Nucleus accumbens (tissue), 56 donors: ENCODE results near the gene GPR34.
"Not testable (repeated sequence)": the region's sequence is repeated elsewhere in the genome, so short reads cannot be mapped to it uniquely, and the experiment has no call there.

Experiments used
- DNase-seq, 56 donors: peaks; one replicate each; lab custom pipeline; 2025; lab: John Stamatoyannopoulos, UW

GPR34 gene

GRCh38 chrX:41688835-41689234 is at the start of gene GPR34:
Gene GPR34 (plus strand): TSS chrX:41688973. CDS start chrX:41695634, 6,661 bp downstream.
- peak in 3 of 56 donors; percentile 0 to 21 (median 0) for DNase-seq

- DNase-seq: not testable (repeated sequence)
These were observed 42.6 kb upstream of the GPR34 start for GRCh38 chrX:41646201-41646600.

- DNase-seq: no peak
These were observed 35.6 kb upstream of the GPR34 start for GRCh38 chrX:41653125-41653524.

- no peak for DNase-seq
These were observed 33.7 kb upstream of the GPR34 start for GRCh38 chrX:41655101-41655500.

GRCh38 chrX:41655631-41656030 is 33.1 kb upstream of the GPR34 start:
- no peak for DNase-seq

GRCh38 chrX:41661366-41662095 is 27.2 kb upstream of the GPR34 start:
- no peak for DNase-seq

GRCh38 chrX:41664375-41664901 is 24.3 kb upstream of the GPR34 start:
- DNase-seq: no peak

- DNase-seq: no peak
These were observed 23.9 kb upstream of the GPR34 start for GRCh38 chrX:41664908-41665307.

GRCh38 chrX:41665686-41666085 is 23.1 kb upstream of the GPR34 start:
- no peak for DNase-seq

- no peak for DNase-seq
These were observed 22.5 kb upstream of the GPR34 start for GRCh38 chrX:41666251-41666650.

GRCh38 chrX:41667631-41668030 is 21.1 kb upstream of the GPR34 start:
- no peak for DNase-seq

GRCh38 chrX:41670112-41670511 is 18.7 kb upstream of the GPR34 start:
- DNase-seq: no peak

- no peak for DNase-seq
These were observed 17.7 kb upstream of the GPR34 start for GRCh38 chrX:41671082-41671481.

GRCh38 chrX:41672643-41673042 is 16.1 kb upstream of the GPR34 start:
- DNase-seq: no peak

GRCh38 chrX:41676361-41676760 is 12.4 kb upstream of the GPR34 start:
- not testable (repeated sequence) for DNase-seq

- no peak for DNase-seq
These were observed 11.4 kb upstream of the GPR34 start for GRCh38 chrX:41677183-41678060.

GRCh38 chrX:41684138-41684537 is 4.6 kb upstream of the GPR34 start:
- DNase-seq: no peak

- no peak for DNase-seq
These were observed 3.8 kb upstream of the GPR34 start for GRCh38 chrX:41684940-41685339.

- DNase-seq: no peak
These were observed 2.0 kb upstream of the GPR34 start for GRCh38 chrX:41686788-41687187.

- no peak for DNase-seq
These were observed 617 bp upstream of the GPR34 start for GRCh38 chrX:41688156-41688555.

- DNase-seq: no peak
These were observed 938 bp downstream of the GPR34 start for GRCh38 chrX:41689711-41690110.
